Prostate gland (tissue), 2 donors: ENCODE results near the gene IQSEC3.

Source experiments
- CTCF ChIP-seq, 4 experiments: fragments of 200-600 bp in 2 of 4; fragments of 450-650 bp in 2 of 4; sonication (generic) in 2 of 4; IDR thresholded peaks; 1 replicate in 3 of 4; 2 replicates in 1 of 4; pipeline ENCODE4 v1.5.1; 2016 to 2019; ENCODE audit warnings: antibody characterized with exemption in 4 of 4, mild to moderate bottlenecking in 2 of 4, moderate library complexity in 2 of 4
- POLR2AphosphoS5 ChIP-seq: sonication (generic); formaldehyde crosslinking; IDR thresholded peaks from one replicate; pipeline ENCODE4 v1.6.1; 2017; ENCODE audit warnings: antibody characterized with exemption

DNA sequence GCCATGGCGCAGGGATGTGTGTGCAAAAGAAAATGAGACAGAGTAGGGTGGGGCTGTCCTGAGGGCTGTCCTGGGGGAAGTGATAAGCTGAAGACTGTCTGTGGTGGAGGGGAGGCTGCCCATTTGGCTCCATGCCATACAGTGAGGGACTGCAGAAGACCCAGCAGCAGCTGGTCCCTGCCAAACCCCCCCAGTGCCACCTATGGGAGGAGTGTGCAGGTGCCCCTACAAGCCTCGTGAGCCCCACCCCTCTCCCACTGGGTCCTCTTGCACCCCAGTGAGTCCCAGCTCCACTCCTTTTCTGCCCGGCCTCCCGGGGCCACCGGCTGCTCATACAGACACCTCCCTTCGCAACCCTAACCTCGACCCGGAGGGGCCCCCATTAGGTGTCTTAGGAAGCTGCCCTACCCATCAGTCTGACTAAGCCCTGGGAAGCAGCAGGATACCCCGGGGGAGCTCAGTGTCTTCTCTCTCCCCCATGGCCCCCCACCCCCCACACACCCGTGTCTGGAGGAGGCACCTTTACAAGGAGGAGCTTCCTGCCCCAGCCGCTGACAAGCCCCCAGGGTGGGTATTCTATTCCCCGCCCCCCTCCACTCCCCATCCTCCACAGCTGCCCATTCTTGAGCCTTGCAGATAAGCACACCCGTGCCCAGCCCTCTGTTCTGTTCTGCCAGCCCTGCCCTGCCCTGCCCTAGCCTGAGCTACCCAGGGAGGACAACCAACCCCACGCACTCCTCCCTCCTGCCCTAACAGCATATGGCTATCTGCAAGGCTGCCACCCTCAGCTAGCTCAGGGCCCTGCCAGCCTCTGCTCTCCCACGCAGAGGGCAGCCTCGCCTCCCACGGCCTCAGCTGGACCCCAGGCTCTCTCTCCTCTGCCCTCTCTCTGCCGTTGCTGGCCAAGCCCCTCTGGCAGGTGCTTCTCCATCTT is 105.4 kb downstream of the IQSEC3 start:
- TF ChIP-seq POLR2AphosphoS5: no peak
- no peak for TF ChIP-seq CTCF (IDR thresholded peaks at IDR 0.05)
